ENCODE measurements around the gene NAGPA. TPM values are rescaled to one million over a fixed set of nuclear protein-coding genes. Genes with fewer than 3 reads are reported as not detected.

Gene NAGPA
- total RNA-seq, 3 donors from 2014 or later = 18.6 to 23.5 (median 21.6) TPM

Other genes starting within 250 kb of the NAGPA start
- not detected for gene SEPTIN12, start 245.6 kb downstream of the NAGPA start, total RNA-seq
- gene SMIM22, start 238.6 kb downstream of the NAGPA start, total RNA-seq = not detected
- gene ROGDI, start 231.3 kb downstream of the NAGPA start, total RNA-seq = 1 to 10 TPM; 4.1 to 6.3 (median 6.2) TPM
- 100 to 1,000 TPM; 109 to 116 (median 114) TPM for gene GLYR1, start 186.6 kb downstream of the NAGPA start, total RNA-seq
- gene UBN1, start 186.5 kb downstream of the NAGPA start, total RNA-seq = 10 to 100 TPM; 38.2 to 44.6 (median 42.2) TPM
- gene PPL, start 96.8 kb downstream of the NAGPA start, total RNA-seq = under 1 TPM; 0.08 to 0.11 (median 0.08) TPM
- gene SEC14L5, start 75.6 kb downstream of the NAGPA start, total RNA-seq = not detected
- gene C16orf89, start 32.0 kb upstream of the NAGPA start, total RNA-seq = not detected
- 10 to 100 TPM; 51.7 to 59.1 (median 54.9) TPM for gene ALG1, start 37.9 kb upstream of the NAGPA start, total RNA-seq
- 10 to 100 TPM; 19.8 to 30.2 (median 27.3) TPM for gene EEF2KMT, start 63.9 kb upstream of the NAGPA start, total RNA-seq